Mesenchymal stem cell (in vitro differentiated cells and primary cell): ENCODE data around the gene PRR29.

Experiments used
- DNase-seq: peaks from one replicate; pipeline ENCODE4 v3.0.0-alpha.2; 2013
- H2AFZ ChIP-seq: one replicate; pipeline ENCODE4 v1.6.1; 2013; ENCODE audit warnings: low read depth, mild to moderate bottlenecking, control low read depth, inconsistent platforms, low read length, moderate library complexity
- H2AK5ac ChIP-seq: 2 replicates; pipeline ENCODE4 v1.6.1; 2013; ENCODE audit warnings: low read length, moderate library complexity, mild to moderate bottlenecking, inconsistent platforms; ENCODE audit not compliant: severe bottlenecking
- H2BK120ac ChIP-seq: one replicate; pipeline ENCODE4 v1.6.1; 2013; ENCODE audit warnings: low read depth, mild to moderate bottlenecking, inconsistent platforms, low read length, moderate library complexity
- H2BK12ac ChIP-seq, 2 experiments: one replicate each; pipeline ENCODE4 v1.6.1; 2013; ENCODE audit warnings: inconsistent platforms in 2 of 2, low read length in 2 of 2, mild to moderate bottlenecking in 2 of 2, moderate library complexity in 2 of 2, control low read depth in 1 of 2
- H2BK15ac ChIP-seq: one replicate; pipeline ENCODE4 v1.6.1; 2013; ENCODE audit warnings: mild to moderate bottlenecking, low read depth, inconsistent platforms; ENCODE audit not compliant: poor library complexity, severe bottlenecking
- H2BK5ac ChIP-seq: 2 replicates; pipeline ENCODE4 v1.6.1; 2013; ENCODE audit warnings: low read depth, mild to moderate bottlenecking, low read length, control low read depth, inconsistent platforms; ENCODE audit not compliant: poor library complexity, severe bottlenecking
- H3K14ac ChIP-seq, 2 experiments: one replicate each; pipeline ENCODE4 v1.6.1; 2013; ENCODE audit warnings: inconsistent platforms in 2 of 2, low read length in 2 of 2, control low read depth in 1 of 2, mild to moderate bottlenecking in 1 of 2, moderate library complexity in 1 of 2
- H3K18ac ChIP-seq, 2 experiments: one replicate each; pipeline ENCODE4 v1.6.1; 2013; ENCODE audit warnings: inconsistent platforms in 2 of 2, low read length in 2 of 2, control low read depth in 1 of 2, low read depth in 1 of 2, mild to moderate bottlenecking in 1 of 2
- H3K23ac ChIP-seq, 2 experiments: one replicate each; pipeline ENCODE4 v1.6.1; 2013; ENCODE audit warnings: inconsistent platforms in 2 of 2, low read length in 2 of 2, mild to moderate bottlenecking in 2 of 2, moderate library complexity in 2 of 2, control low read depth in 1 of 2
- H3K27ac ChIP-seq: 2 replicates; pipeline ENCODE4 v1.5.1; 2013; ENCODE audit warnings: mild to moderate bottlenecking, moderate library complexity, low read length, control low read depth, inconsistent platforms; ENCODE audit not compliant: poor library complexity, severe bottlenecking
- H3K27me3 ChIP-seq, 2 experiments: 2 replicates each; pipeline versions ENCODE4 v1.6.1 to v1.7.0; 2013; ENCODE audit warnings: low read length in 2 of 2, mild to moderate bottlenecking in 2 of 2, moderate library complexity in 2 of 2, control low read depth in 1 of 2, inconsistent platforms in 1 of 2; ENCODE audit not compliant: control insufficient read depth in 1 of 2, insufficient read depth in 1 of 2
- H3K36me3 ChIP-seq, 2 experiments: 2 replicates each; pipeline versions ENCODE4 v1.6.1 to v1.7.0; 2013; ENCODE audit warnings: low read length in 2 of 2, control low read depth in 1 of 2, inconsistent platforms in 1 of 2, low read depth in 1 of 2, mild to moderate bottlenecking in 1 of 2; ENCODE audit not compliant: insufficient read depth in 2 of 2, control insufficient read depth in 1 of 2
- H3K4ac ChIP-seq, 2 experiments: one replicate each; pipeline ENCODE4 v1.6.1; 2013; ENCODE audit warnings: inconsistent platforms in 2 of 2, low read length in 2 of 2, mild to moderate bottlenecking in 2 of 2, moderate library complexity in 2 of 2, control low read depth in 1 of 2, low read depth in 1 of 2
- H3K4me1 ChIP-seq: 2 replicates; pipeline ENCODE4 v1.6.1; 2013; ENCODE audit warnings: low read depth, low read length, control low read depth; ENCODE audit not compliant: control insufficient read depth, insufficient read depth
- H3K4me2 ChIP-seq: 2 replicates; pipeline ENCODE4 v1.6.1; 2013; ENCODE audit warnings: low read length, mild to moderate bottlenecking, inconsistent platforms; ENCODE audit not compliant: poor library complexity, severe bottlenecking
- H3K4me3 ChIP-seq, 2 experiments: 2 replicates each; pipeline versions ENCODE4 v1.5.1 to v1.7.0; 2013; ENCODE audit warnings: low read length in 2 of 2, mild to moderate bottlenecking in 2 of 2, control low read depth in 1 of 2, low read depth in 1 of 2; ENCODE audit not compliant: insufficient read depth in 1 of 2
- H3K79me1 ChIP-seq: replicated peaks from 2 replicates; pipeline ENCODE4 v1.6.1; 2013; ENCODE audit warnings: mild to moderate bottlenecking, control low read depth, low read length, inconsistent platforms; ENCODE audit not compliant: poor library complexity, severe bottlenecking
- H3K9ac ChIP-seq: 2 replicates; pipeline ENCODE4 v1.7.0; 2013; ENCODE audit warnings: mild to moderate bottlenecking, low read length, moderate library complexity
- H3K9me3 ChIP-seq: 2 replicates; pipeline ENCODE4 v1.7.0; 2013; ENCODE audit warnings: mild to moderate bottlenecking, low read length; ENCODE audit not compliant: control insufficient read depth
- H4K8ac ChIP-seq: one replicate; pipeline ENCODE4 v1.6.1; 2013; ENCODE audit warnings: inconsistent platforms, mild to moderate bottlenecking, low read length, moderate library complexity
- H4K91ac ChIP-seq: one replicate; pipeline ENCODE4 v1.6.1; 2013; ENCODE audit warnings: mild to moderate bottlenecking, low read length, inconsistent platforms
- WGBS: methylation state at CpG from one replicate; pipeline ENCODE4 v1.1.7; 2013; ENCODE audit warnings: mixed read lengths; 5-methylcytosine and 5-hydroxymethylcytosine counted together

PRR29 gene

DNA sequence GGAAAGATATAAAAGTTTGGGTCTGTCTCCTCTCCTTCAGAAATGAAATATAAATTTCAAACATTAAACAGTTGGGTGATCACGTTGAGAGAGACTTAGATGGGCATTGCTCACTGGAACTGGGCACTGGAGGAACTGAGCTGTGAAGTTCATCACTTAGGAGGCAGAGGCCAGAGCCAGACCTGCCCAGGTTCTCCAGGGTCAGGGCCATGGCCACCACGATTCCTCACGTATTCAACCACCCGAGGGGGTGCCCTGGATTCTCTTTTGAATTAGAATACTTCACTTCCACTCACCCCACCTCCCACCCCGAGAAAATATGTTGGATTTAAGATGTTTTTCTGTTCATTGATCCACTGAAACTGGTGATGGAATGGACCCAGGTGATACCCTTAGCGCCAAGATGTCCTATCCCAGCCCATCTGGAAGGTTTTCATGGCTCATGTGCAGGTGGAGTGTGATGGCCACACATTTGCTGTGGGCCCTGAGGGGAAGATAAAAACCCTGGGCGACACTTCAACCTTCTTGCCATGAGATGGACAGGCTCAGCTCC, 6.1 kb downstream of the PRR29 start:
- H3K23ac ChIP-seq, result no peak overlapping the region
- H3K9ac ChIP-seq, result no peak overlapping the region
- no peak overlapping the region for H2BK5ac ChIP-seq
- no peak overlapping the region for H2BK120ac ChIP-seq
- H4K91ac ChIP-seq, result no peak overlapping the region
- no peak overlapping the region for H2AK5ac ChIP-seq
- no peak overlapping the region for H2AFZ ChIP-seq
- no peak overlapping the region for H3K4me3 ChIP-seq
- H2BK15ac ChIP-seq, result no peak overlapping the region
- no peaks in the 10 kb centered on the region for H3K79me1 ChIP-seq
- H3K4me1 ChIP-seq, result peaks cover 6% of the 10 kb centered on the region
- H3K4me2 ChIP-seq, result no peak overlapping the region
- no peak overlapping the region for H2BK12ac ChIP-seq
- H3K14ac ChIP-seq, result no peak overlapping the region
- H3K9me3 ChIP-seq, result no peaks in the 10 kb centered on the region
- 80% methylated on average over 3 of the region's 7 CpGs for WGBS
- DNase-seq, result no peak
- H3K27me3 ChIP-seq, result peaks cover 4 to 20% of the 10 kb centered on the region in 2 experiments
- H3K36me3 ChIP-seq, result no peaks in the 10 kb centered on the region
- no peak overlapping the region for H3K18ac ChIP-seq
- H3K4ac ChIP-seq, result no peak overlapping the region
- H4K8ac ChIP-seq, result no peak overlapping the region
- H3K27ac ChIP-seq, result no peak overlapping the region

DNA sequence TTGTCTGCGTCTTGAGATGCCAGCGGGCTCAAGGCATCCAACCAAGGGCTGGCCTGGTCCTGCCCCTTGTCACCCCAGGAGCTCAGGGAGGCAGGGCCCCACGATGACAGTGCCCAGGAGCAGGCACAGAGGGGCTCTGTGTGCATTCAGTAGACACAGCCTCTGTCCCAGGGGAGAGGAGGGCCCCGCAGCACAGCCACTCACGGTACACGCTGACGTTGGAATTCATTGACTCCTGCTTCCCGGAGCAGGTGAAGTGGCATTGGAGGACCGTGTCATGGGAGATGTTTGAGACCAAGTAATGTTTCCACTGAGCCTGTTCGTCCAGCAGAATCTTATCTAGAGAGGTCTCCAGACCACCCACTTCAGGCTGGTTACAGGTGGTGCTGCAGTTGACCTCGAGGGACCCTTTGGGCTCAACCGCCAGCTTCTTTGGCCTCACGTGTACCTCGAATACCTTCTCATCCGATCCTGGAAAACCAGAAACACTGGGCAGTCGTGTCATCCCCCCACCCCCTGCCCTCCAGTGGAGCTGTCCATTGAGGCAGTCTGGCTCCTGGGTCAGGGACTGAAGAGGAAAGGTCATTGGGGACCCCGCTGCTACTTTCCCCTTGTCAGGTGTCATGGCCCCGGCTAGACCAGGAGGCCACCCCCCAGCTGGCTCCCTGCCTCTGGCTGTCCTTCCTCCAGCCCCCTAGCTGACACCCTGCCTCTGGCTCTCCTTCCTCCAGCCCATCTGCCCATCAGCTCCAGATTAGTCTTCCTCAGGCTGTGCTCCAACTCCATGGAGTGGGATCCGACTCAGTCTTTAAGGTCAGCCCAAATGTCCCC, 7.0 kb downstream of the PRR29 start:
- H3K23ac ChIP-seq, result peak overlapping the region in 1 of 2 experiments; percentile 37
- no peak overlapping the region for H2BK12ac ChIP-seq
- no peak overlapping the region for H3K4me2 ChIP-seq
- peaks cover 0 to 16% of the 10 kb centered on the region in 2 experiments for H3K27me3 ChIP-seq
- peaks cover 6% of the 10 kb centered on the region for H3K4me1 ChIP-seq
- H3K79me1 ChIP-seq, result no peaks in the 10 kb centered on the region
- H2BK15ac ChIP-seq, result no peak overlapping the region
- H2AK5ac ChIP-seq, result no peak overlapping the region
- no peaks in the 10 kb centered on the region for H3K9me3 ChIP-seq
- no peak overlapping the region for H2BK120ac ChIP-seq
- no peak overlapping the region for H3K9ac ChIP-seq
- no peak for DNase-seq
- H3K4ac ChIP-seq, result no peak overlapping the region
- peak overlapping the region in 1 of 2 experiments; percentile 23 for H3K4me3 ChIP-seq
- no peak overlapping the region for H4K8ac ChIP-seq
- no peak overlapping the region for H4K91ac ChIP-seq
- no peak overlapping the region for H2BK5ac ChIP-seq
- H3K18ac ChIP-seq, result no peak overlapping the region
- peak overlapping the region in 1 of 2 experiments; percentile 51 for H3K14ac ChIP-seq
- H2AFZ ChIP-seq, result no peak overlapping the region
- H3K27ac ChIP-seq, result no peak overlapping the region
- no peaks in the 10 kb centered on the region for H3K36me3 ChIP-seq
- WGBS, result 86% methylated on average over 19 of the region's 19 CpGs

- H3K36me3 ChIP-seq, result no peaks in the 10 kb centered on the region
- no peak overlapping the region for H2AFZ ChIP-seq
- H4K91ac ChIP-seq, result no peak overlapping the region
- WGBS, result 65% methylated on average over 6 of the region's 6 CpGs
- no peak overlapping the region for H2AK5ac ChIP-seq
- no peak overlapping the region for H2BK12ac ChIP-seq
- H3K9ac ChIP-seq, result no peak overlapping the region
- H2BK5ac ChIP-seq, result no peak overlapping the region
- H3K18ac ChIP-seq, result no peak overlapping the region
- H3K9me3 ChIP-seq, result no peaks in the 10 kb centered on the region
- no peak overlapping the region for H3K27ac ChIP-seq
- peaks cover 6% of the 10 kb centered on the region for H3K4me1 ChIP-seq
- no peak for DNase-seq
- H3K23ac ChIP-seq, result no peak overlapping the region
- H2BK15ac ChIP-seq, result no peak overlapping the region
- H3K4ac ChIP-seq, result no peak overlapping the region
- H3K4me3 ChIP-seq, result peak overlapping the region in 1 of 2 experiments; percentile 23
- no peak overlapping the region for H2BK120ac ChIP-seq
- peaks cover 0 to 16% of the 10 kb centered on the region in 2 experiments for H3K27me3 ChIP-seq
- no peaks in the 10 kb centered on the region for H3K79me1 ChIP-seq
- no peak overlapping the region for H4K8ac ChIP-seq
- no peak overlapping the region for H3K14ac ChIP-seq
- no peak overlapping the region for H3K4me2 ChIP-seq
Measured at GRCh38 chr17:64005734-64006167, 7.6 kb downstream of the PRR29 start.

DNA sequence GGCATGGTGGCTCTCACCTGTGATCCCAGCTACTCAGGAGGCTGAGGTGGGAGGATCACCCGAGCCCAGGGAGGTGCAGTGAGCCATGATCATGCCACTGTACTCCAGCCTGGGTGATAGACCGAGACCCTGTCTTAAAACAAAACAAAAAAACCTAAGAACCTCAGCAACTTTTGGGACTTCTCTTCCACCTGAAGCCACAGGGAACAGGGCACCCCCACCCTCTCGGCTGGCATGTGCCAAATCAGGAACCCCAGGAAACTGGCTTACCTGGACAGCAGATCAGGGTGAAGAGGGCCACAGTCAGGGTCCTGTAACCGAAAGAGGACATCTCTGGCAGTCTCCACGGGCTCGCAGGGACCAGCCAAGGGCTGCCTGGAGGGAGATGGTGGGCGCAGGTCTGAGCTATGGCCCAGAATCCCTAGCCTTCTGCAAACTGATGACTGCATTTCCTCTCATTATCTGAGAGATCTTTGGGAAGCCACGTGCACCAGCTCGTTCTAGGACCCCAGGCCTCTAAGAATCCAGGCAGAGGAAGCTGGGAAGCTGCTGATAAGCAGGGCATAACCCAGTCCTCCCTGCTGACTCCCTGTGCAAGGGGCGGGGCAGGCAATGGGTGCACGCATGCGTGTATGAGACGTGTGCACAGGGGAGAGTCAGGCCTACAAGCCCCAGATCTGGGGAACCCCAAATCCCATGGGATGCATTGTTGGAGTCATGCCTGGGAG, 8.4 kb downstream of the PRR29 start:
- Histone ChIP-seq H3K18ac (no peak overlapping the region), H3K27me3 (peaks cover 0 to 16% of the 10 kb centered on the region in 2 experiments), H2AFZ (no peak overlapping the region), H3K14ac (no peak overlapping the region), H3K9ac (peak overlapping the region; percentile 55), H4K8ac (no peak overlapping the region), H3K4me1 (peaks cover 6% of the 10 kb centered on the region), H3K9me3 (no peaks in the 10 kb centered on the region), H4K91ac (no peak overlapping the region), H3K4me2 (no peak overlapping the region), H3K79me1 (no peaks in the 10 kb centered on the region), H2BK120ac (no peak overlapping the region), H3K4ac (no peak overlapping the region), H2AK5ac (no peak overlapping the region), H3K27ac (no peak overlapping the region), H2BK15ac (no peak overlapping the region), H2BK5ac (no peak overlapping the region), H2BK12ac (no peak overlapping the region), H3K23ac (no peak overlapping the region), H3K36me3 (no peaks in the 10 kb centered on the region), H3K4me3 (peak overlapping the region in 1 of 2 experiments; percentile 57)
- no peak for DNase-seq
- WGBS, result 84% methylated on average over 13 of the region's 13 CpGs
